ENCODE data around the gene FOXL3.

DNA sequence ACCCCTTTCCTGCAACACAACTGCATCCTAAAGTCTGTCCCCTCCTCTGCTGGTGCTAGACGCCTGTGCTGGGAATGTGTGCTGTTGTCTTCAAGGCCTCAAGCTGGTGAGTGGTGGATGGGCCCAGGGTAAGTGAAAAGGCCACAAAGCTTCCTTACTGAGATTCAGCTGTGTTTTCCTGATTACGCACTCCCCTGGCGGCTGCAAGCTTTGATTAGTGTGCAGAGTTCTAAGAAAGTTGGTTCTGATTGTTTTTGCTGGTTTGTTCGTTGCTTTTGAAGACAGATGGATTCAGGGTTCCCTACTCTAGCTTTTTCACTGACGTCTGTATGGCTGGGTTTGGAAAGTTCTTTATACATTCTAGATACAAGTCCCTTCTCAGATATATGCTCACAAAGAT lies 11.9 kb upstream of the FOXL3 start:
- TF ChIP-seq, protein P1, sequence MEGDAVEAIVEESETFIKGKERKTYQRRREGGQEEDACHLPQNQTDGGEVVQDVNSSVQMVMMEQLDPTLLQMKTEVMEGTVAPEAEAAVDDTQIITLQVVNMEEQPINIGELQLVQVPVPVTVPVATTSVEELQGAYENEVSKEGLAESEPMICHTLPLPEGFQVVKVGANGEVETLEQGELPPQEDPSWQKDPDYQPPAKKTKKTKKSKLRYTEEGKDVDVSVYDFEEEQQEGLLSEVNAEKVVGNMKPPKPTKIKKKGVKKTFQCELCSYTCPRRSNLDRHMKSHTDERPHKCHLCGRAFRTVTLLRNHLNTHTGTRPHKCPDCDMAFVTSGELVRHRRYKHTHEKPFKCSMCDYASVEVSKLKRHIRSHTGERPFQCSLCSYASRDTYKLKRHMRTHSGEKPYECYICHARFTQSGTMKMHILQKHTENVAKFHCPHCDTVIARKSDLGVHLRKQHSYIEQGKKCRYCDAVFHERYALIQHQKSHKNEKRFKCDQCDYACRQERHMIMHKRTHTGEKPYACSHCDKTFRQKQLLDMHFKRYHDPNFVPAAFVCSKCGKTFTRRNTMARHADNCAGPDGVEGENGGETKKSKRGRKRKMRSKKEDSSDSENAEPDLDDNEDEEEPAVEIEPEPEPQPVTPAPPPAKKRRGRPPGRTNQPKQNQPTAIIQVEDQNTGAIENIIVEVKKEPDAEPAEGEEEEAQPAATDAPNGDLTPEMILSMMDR (conservative IDR thresholded peaks at IDR 0.05; ENCODE audit: low read depth, low read length), result no peak
- TF ChIP-seq EZH2 (IDR thresholded peaks at IDR 0.05; ENCODE audit: borderline replicate concordance, low read depth, low read length, poor library complexity, severe bottlenecking), result no peak

All from A673 (cell line).